ENCODE results near the gene DCAF6.
"Not testable (repeated sequence)": the region's sequence is repeated elsewhere in the genome, so short reads cannot be mapped to it uniquely, and the experiment has no call there.

Gene DCAF6

DNA sequence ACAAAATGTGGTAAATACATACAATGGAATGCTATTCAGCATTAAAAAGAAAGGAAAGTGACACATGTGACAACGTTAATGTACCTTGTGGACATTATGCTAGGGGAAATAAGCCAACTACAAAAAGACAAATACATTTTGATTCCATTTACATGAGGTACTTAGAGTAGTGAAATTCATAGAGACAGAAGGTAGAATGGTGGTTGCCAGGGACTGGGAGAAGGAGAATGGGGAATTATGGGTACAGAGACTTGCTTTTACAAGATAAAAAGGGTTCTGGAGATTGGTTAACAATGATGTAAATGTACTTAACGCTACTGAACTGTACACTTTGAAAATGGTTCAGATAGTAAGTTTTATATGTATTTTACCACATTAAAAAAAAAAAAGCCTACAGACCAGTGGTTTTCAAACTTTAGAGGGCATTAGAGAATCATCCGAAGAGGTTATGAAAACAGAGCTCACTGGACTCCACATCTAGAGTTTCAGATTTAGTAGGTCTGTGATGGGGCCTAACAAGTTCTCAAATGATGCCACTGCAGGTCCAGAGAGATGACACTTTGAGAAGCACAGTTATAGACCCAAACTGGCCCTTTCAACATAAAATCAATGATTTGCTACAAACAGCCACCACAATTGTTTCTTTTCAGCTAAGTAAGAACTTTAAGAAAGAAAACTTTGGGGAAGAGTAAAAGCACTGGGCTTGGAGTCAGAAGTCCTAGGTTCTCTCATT is 13.0 kb upstream of the DCAF6 start:
- no peak for DNase-seq (ENCODE audit: low read depth)

DNA sequence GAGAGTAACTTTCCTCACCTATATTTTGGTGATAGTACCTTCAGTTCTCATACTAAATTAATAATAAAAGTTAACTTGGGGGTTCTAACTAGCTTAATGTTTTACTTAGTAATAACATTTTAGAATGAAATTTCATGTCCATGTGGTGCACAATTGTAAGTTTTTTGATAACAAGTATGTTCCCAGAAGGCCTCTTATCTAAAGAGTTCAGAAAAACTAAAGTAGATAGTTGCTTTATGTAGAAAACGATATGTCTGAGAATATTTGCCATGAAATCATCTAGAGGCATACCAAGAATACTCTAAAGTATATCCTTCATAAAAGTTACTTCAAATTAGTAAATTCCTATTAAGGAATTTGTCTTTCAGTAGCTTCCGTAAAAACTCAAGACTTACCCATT is 12.4 kb upstream of the DCAF6 start:
- no peak for DNase-seq (ENCODE audit: low read depth)

DNA sequence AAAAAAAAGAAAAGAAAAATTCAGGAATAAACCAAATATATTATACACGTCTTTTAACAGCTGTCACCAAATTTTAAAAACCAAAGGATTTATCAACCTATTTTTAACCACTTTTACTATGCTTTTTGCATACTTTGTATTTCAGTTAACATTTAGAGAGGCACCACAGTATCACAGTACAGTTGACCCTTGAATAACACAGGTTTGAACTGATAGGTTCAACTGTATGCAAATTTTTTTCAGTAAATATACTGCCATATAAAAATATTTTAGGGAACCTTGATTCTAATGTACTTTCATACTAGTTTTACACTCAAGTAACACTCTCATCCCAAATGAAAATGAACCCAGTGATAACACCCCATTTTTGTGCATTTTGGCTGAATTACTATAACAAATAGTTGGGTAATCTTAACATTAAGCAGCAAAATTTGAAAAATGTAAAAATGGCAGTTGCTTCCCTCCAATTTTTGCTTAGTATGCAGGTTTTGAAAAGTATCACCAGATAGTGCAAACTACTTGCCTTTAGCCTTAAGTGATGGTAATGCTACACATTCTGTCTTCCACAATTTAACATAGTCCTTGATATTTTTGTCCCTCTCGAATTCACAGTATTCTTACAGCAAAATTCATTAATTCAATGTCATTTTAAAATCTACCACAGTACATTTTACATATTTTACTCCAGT is 11.8 kb upstream of the DCAF6 start:
- DNase-seq (ENCODE audit: low read depth), result no peak

DNA sequence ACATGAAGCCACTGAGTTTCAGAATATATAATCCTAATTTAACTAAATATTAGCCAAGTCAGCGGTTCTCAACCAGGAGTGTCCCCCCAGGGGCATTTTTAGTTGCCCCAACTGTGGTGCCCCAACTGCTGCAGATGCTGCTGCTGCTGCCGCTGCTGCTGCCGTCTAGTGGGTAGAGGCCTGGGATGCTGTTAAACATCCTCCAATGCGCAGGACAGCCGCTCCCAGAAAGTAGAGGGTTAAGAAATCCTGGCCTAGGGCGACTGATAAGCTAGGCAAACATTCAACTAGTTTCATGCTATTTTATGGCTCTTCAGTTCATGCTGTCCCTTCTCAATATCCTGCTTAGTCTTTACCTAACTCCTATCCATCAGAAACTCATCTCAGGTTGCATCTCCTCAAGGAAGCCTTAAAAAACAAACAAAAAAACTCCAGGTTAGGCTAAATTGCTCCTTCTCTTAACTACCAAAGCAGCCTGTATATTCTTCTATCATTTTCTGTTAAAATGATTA is 9.9 kb upstream of the DCAF6 start:
- DNase-seq (ENCODE audit: low read depth), result no peak

DNA sequence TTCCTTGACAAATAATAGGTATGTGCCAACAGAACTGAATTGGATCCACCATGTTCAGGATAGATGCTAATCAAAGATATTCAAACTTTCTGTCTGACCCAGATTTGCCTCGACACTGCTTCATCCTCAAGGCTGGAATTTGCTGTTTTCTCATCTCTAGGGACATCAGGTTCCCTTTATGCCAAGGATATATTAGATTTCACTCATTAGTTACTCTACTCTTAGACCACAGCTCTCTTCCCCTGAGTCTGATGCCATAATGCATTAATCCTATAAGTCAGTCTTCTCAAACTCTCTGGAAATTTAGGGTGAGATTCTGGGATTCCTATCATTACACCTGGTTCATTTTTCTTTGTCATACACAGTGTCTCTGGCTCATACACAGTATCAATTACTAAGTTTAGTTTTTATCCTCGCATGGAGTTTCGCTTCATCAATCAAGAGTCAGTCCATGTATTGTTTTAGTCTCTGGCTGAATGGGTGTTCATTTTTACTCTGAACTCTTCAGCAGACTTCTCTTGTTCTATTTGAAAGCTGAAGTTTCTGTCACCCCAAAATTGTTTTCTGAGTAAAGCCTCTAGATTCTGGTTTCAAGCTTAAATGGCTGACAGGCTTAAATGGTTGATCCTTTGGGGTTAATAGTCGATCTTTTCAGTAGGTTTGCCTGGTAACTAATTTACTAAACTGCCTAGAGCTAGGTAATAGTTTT is 9.3 kb upstream of the DCAF6 start:
- no peak for DNase-seq (ENCODE audit: low read depth)

DNA sequence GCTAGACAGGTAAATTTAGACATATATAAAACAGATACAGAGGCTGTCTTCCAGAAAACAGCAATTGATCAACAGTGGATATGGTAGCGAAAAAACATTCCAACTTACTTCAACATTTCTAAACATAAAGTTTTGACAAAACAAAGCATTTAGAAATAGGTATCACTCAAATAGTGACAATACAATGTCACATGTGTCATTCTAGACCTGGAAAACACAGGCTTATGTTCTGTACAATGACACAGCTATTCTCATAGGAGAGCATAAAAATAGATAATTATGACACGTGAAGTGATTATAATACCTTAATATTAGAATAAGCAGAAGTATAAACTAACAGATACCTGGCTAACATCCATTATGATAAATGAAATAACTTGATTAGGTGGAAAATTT is 8.0 kb upstream of the DCAF6 start:
- DNase-seq (ENCODE audit: low read depth), result no peak

DNA sequence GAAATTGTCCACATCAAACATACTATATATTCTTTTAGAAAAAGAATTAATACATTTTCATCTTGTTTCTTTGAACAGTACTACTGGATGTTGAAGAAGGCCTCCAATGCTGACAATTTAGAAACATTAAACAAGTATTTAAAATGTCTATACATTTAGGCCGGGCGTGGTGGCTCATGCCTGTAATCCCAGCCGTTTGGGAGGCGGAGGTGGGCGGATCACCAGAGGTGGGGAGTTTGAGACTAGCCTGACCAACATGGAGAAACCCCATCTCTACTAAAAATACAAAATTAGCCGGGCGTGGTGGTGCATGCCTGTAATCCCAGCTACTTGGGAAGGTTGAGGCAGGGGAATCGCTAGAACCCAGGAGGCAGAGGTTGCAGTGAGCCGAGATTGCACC is 7.6 kb upstream of the DCAF6 start:
- not testable (repeated sequence) for DNase-seq (ENCODE audit: low read depth)

DNA sequence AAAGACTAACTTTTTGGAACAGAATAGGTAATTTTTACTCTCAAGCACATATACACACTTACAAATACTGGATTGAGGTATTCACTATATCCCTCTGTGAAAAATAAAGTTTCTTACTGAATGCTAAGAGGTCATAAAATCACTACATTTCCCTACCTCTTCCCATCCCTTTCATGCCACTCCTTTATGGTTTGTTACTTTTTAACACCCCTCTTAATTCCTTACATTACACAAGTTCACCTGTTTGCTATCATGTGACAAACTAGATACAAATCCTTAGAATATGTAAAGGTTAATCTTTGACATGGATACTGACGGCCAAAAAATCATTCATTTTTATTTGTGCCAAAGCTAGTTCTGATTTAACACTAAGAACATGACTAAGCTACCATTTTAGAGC is 6.8 kb upstream of the DCAF6 start:
- no peak for DNase-seq (ENCODE audit: low read depth)

DNA sequence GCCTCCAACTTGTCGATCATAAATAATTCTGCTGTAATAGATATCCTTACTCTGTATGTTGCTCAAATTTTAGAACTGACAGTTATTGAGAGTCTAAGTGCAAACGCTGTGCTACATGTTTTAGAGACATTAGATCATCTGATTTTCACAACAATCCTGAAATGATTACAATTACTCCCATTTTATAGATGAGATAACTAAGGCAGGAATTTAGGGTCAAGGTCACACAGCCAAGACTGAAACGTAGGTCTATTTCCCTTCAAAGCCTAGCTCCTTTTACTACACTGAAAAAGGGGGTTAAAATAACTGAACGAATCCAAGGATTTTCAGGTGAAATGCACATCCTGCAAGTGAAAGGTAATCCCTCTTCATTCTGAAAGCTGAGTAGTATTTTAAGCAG is 2.7 kb upstream of the DCAF6 start:
- no peak for DNase-seq (ENCODE audit: low read depth)

DNA sequence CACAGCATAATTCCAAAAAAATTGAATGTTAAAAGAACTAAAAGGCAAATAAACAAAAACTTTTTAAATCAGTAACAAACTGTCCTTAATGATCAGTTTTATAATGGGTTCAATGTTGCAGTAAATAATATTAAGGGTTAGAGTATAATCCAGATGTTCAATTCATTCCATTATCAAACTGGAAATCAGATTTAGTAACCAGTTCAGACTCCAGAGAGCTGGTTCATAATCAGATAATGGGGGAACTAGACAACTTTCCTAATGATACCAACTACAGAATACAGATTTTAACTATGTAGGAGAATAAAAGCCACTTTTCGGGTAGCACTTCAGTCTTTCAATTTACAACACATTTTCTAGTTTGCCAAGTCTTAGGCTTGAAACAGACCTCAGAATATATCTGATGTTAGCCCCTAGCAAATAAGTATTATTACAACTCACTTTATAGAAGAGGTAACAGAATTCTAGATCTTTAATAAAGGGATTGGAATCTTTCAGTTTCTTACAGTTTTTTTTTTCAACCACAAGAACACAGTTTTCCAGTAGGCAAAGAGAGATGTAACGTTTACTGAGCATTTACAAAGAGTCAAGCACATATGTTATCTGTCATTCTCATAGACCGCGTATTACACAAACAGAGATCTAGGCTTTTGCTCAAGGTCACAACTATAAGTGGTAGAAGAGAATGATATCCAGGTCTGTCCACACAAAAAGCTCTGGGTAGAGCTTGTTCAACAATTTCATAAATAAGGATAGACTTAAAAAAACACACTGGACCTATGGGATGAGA is 1.9 kb upstream of the DCAF6 start:
- peak; percentile 79 for DNase-seq (ENCODE audit: low read depth)

DNA sequence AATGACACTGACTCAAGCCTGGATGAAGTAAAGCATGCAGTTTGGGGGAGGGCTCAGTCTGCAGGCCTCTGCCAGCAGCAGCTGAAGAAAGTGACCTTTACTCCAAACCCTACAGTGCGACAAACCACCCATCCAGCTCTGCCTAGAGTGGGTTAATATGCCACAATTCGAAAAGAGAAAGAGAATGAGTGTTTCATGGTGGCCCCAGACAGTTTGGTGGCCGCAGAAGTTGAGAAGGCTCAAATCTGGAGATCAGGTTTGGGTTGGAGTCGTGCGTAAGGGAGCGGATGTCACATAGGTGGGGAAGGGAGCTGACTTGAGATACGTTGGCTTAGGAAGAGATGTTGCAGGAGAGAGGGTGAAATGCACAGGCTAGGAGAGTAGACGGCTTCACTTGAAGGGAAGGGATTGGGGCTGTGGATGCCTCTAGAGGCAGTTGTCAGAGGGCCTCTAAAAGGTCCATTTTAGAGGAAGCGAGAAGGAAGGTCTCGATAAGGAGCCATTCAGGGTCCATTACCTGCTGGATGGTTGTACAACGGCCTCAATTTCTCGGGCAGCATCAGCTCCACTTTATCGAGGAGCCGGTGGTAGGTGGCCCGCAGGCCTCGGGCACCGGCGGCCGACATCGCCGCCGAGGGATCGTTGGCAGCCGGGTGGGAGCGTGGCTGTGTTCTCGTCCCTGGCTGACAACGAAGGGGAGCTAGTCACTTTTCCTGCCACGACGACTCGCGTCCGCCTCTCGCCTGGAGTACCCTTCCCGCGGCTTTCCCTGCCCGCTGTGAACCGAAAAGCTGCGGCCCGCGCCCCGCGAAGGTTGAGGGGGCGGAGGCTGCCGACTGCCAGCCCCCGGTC is 1.0 kb upstream of the DCAF6 start:
- peak; percentile 35 for DNase-seq (ENCODE audit: low read depth)

DNA sequence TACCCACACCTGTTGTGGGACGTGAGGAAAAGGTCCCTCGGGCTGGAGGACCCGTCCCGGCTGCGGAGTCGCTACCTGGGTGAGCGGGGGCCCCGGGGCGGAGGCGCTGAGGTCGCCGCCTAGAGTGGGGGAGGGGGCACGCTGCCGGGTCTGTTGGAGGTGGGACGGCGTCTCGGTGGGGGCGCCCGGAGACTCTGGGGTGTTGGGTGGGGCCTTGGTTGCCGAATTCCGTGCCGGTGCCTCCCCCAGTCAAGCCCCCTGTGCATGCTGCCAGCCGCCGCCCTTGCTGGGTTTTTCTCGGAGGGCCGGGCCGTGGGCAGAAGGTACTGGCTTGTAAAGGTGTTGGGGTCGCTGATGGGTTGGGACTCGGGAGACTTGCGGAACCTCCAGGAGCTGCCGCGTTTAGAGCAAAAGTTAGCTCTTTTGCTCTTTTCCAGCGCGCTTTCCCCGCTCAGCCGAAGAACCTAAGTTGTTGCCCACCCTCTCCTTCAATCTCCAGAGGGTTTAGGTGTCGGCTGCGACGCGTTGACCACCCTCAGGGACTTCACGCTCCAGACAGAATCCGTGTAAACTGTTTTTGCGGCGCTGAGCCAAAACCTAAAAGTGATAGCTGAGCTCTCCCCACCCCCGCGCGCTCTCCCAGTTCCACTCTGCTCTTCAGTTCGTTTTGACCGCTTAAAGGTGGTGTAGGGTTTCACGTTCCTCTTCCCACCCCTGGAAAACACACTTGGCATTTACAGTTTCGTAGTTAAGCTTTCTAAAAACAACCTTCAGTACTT is 636 bp downstream of the DCAF6 start, which contains the start of gene MPC2:
MPC2 (minus strand) TSS at position 143 of the 779 bp plus-strand sequence. CDS start 1,231 bp downstream, outside the sequence.
- DNase-seq (ENCODE audit: low read depth), result peak; percentile 72

DNA sequence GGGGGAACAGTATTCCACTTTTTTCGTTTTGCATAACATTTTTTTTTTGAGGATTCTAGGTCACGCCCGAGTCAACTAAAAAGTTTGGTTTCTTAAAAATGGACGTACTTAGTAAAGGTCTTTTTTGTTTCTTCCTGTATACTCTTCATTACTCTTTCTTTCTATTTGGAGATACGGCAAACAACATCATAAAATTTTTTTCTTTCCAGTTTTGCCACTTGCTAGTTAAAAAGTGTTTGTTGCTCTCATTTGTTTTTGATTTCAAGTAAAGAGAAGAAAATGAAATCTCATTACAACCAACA is 1.2 kb downstream of the DCAF6 start:
- no peak for DNase-seq (ENCODE audit: low read depth)

DNA sequence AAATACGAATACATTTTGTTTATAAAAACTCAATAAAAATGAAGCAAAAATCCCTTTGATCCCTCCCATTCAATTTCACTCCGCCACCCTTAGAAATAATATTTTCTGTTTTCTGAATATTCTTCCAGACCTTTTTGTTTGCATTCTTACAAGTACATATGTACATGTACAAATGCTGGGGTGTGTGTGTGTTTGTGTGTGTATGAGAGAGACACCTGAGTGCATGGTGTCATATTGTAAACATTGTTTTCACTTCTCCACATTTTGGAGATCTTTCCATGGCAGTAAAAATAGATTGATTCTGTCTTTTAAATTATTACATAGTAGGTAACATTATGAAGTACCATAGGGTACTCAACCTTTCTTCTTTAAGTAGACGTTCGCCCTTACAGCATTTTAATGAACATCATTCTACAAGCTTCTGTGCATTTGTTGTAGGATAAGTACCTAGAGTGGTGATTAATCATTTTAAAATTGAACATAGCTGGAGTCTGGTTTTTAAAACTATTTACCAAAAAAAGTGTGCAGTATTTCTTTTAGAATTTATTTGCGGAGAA is 1.7 kb downstream of the DCAF6 start:
- DNase-seq (ENCODE audit: low read depth), result no peak

DNA sequence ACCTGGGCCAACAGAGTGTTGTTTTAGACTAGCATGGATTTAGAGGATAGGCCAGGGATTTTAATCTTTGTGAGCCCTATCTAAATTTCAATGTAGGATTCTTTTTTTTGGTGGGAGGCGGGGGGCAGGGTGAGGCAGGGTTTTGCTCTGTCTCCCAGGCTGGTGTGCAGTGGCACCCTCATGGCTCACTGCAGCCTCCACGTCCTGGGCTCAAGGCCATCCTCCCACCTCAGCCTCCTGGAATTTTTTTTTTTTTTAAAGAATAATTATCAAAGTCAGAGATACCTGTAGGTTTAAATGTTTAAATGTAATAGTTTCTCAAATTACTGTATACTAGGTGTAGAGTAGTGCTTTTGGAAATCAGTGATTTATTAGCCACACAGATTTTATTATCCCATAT is 3.8 kb downstream of the DCAF6 start:
- DNase-seq (ENCODE audit: low read depth), result no peak

DNA sequence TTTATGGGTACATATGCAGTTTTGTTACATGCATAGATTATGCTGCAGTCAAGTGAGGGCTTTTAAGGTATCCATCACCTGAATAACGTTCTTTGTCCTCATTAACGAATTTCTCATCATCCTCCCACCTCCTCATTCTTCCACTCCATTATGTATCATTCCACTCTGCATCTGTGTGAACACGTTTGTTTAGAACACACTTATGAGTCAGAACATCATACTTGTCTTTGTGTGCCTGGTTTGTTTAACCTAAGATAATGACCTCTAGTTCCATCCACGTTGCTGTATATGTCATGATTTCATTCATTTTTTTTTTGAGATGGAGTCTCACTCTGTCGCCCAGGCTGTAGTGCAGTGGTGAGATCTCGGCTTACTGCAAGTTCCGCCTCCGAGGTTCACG is 7.1 kb downstream of the DCAF6 start:
- DNase-seq (ENCODE audit: low read depth), result no peak

DNA sequence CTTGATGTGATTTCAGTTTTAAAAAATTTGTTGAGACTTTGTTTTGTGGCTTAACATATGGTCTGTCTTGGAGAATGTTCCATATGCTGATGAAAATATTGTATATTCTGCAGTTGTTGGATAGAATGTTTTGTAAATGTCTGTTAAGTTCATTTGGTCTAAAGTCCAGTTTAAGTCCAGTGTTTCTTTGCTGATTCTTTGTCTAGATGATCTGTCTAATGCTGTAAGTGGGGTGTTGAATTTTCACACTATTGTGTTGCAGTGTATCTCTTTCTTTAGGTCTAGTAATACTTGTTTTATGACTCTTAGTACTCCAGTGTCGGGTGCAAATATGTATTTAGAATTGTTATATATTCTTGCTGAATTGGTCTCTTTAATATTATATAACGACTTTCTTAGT is 11.2 kb downstream of the DCAF6 start:
- DNase-seq (ENCODE audit: low read depth), result no peak

DNA sequence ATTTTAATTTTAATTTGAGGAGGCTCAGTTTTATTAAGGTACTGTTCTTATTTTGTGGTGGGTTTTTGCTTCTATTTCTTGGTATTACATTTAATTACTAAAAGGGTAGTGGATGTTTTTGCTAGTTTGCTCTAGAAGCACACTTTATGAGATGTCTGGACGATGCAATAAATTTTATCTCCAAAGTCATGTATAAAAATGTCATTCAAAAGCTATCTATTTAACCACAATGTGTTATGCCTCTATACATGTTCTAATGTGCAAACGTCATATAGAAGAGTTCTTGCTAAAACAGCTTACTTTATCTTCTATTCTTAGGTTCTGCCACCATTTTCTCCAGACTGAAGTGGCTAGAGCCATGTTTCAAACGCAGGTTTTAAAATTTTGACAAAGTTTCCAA is 13.3 kb downstream of the DCAF6 start:
- DNase-seq (ENCODE audit: low read depth), result no peak

DNA sequence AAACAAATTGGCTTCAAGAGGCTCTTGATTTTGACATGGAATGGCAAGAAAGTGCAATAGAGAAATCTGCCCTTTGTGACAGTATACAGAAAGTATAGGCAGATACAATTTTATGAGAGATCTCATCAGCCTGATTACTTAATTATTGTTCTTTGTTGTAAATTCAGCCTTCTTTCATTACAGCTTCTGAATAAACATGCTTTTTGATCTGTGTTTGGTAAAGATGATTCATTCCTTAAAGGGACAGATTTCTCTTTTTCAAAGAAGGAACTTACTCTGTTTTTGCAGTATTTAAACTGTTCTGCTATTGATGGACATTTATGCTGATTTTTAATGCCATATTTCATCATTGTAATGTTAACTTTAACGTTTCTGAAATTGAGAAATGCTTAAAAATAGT is 14.1 kb downstream of the DCAF6 start:
- no peak for DNase-seq (ENCODE audit: low read depth)

DNA sequence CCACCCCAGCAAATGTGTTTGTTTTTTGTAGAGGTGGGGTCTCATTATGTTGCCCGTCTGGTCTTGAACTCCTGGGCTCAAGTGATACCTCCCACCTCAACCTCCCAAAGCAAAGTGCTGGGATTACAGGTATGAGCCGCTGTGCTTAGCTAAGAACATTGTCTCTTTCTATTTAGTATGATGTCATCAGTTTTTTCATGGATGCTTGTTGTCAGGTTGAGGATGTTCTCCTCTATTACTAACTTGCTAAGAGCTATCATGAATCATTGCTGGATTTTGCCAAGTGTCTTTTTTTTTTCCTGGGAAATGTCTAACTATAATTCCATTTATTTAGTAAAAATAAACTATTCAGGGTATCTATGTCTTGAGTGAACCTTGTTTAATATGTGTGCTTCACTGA is 19.4 kb downstream of the DCAF6 start:
- no peak for DNase-seq (ENCODE audit: low read depth)

All from amniotic epithelial cell (primary cell).